K562 (cell line): Measurements from ENCODE around the gene NUP160. TPM values are rescaled to one million over a fixed set of nuclear protein-coding genes. Genes with fewer than 3 reads are reported as not detected.

Source experiments
- EZH2 ChIP-seq: IDR thresholded peaks from 2 replicates; pipeline ENCODE4 v1.6.1; 2012; ENCODE audit warnings: low read depth, mild to moderate bottlenecking, inconsistent platforms, low read length, borderline replicate concordance
- FOXK2 ChIP-seq, 2 experiments: fragments of 450-650 bp; IDR thresholded peaks in 1 of 2; conservative IDR thresholded peaks in 1 of 2; 2 replicates each; pipeline ENCODE4 v1.6.1; 2016; ENCODE audit warnings: low read depth in 2 of 2, mild to moderate bottlenecking in 1 of 2
- L3MBTL2 ChIP-seq: fragments of 450-650 bp; IDR thresholded peaks from 2 replicates; pipeline ENCODE4 v1.6.1; 2016; ENCODE audit warnings: mild to moderate bottlenecking, moderate library complexity
- MYBL2 ChIP-seq, 2 experiments: fragments of 450-650 bp in 1 of 2; sonication (generic) in 1 of 2; formaldehyde crosslinking in 1 of 2; IDR thresholded peaks; 2 replicates each; pipeline versions ENCODE4 v1.6.1 to v1.8.1; 2017 to 2022; ENCODE audit warnings: borderline replicate concordance in 1 of 2, inconsistent platforms in 1 of 2, low read depth in 1 of 2, mild to moderate bottlenecking in 1 of 2, missing genetic modification reagents in 1 of 2, moderate library complexity in 1 of 2
- PHB2 ChIP-seq: fragments of 450-650 bp; IDR thresholded peaks from 2 replicates; pipeline ENCODE4 v1.6.1; 2017; ENCODE audit warnings: low read depth
- PKNOX1 ChIP-seq: fragments of 450-650 bp; IDR thresholded peaks from 2 replicates; pipeline ENCODE4 v1.6.1; 2016
- POLR2H ChIP-seq: IDR thresholded peaks from 2 replicates; pipeline ENCODE4 v1.6.1; 2016; ENCODE audit warnings: missing genetic modification characterization, low read depth, mild to moderate bottlenecking, control low read depth, missing compliant biosample characterization, moderate library complexity
- POLR3G ChIP-seq: IDR thresholded peaks from 2 replicates; pipeline ENCODE4 v1.6.1; 2011; ENCODE audit not compliant: insufficient read length, insufficient replicate concordance; ENCODE audit errors: extremely low read depth
- PURB ChIP-seq: sonication (generic); formaldehyde crosslinking; IDR thresholded peaks from 2 replicates; pipeline ENCODE4 v1.9.0; 2021; ENCODE audit warnings: low read depth, mild to moderate bottlenecking, missing genetic modification reagents
- RAD51 ChIP-seq: fragments of 450-650 bp; IDR thresholded peaks from 2 replicates; pipeline ENCODE4 v1.7.1; 2016; ENCODE audit warnings: low read depth, mild to moderate bottlenecking, borderline replicate concordance
- RERE ChIP-seq: sonication (generic); formaldehyde crosslinking; IDR thresholded peaks from 2 replicates; pipeline ENCODE4 v1.8.0; 2023; ENCODE audit warnings: missing genetic modification reagents, mild to moderate bottlenecking, borderline replicate concordance
- SIN3B ChIP-seq: fragments of 450-650 bp; IDR thresholded peaks from 2 replicates; pipeline ENCODE4 v1.6.1; 2017; ENCODE audit warnings: low read depth, mild to moderate bottlenecking, moderate library complexity
- SOX6 ChIP-seq: fragments of 450-650 bp; IDR thresholded peaks from 2 replicates; pipeline ENCODE4 v1.6.1; 2014; ENCODE audit warnings: mild to moderate bottlenecking
- ZNF184 ChIP-seq: sonication (generic); formaldehyde crosslinking; IDR thresholded peaks from 2 replicates; pipeline ENCODE4 v1.5.0; 2020; ENCODE audit warnings: missing genetic modification reagents
- ZNF197 ChIP-seq: fragments of 200-800 bp; sonication (Bioruptor generic); IDR thresholded peaks from 2 replicates; pipeline ENCODE4 v1.6.1; 2016; ENCODE audit warnings: low read depth, missing genetic modification characterization, missing compliant biosample characterization
- ZNF23 ChIP-seq: fragments of 250-450 bp; sonication (Bioruptor Pico); IDR thresholded peaks from 2 replicates; pipeline ENCODE4 v1.4.0; 2020; ENCODE audit warnings: mild to moderate bottlenecking
- ZNF282 ChIP-seq: sonication (generic); formaldehyde crosslinking; IDR thresholded peaks from 2 replicates; pipeline ENCODE4 v1.8.1; 2023; ENCODE audit warnings: missing genetic modification reagents
- ZNF436 ChIP-seq: fragments of 250-450, 450-650 bp; sonication (Bioruptor Pico); formaldehyde crosslinking; IDR thresholded peaks from 2 replicates; pipeline ENCODE4 v1.7.0; 2020; ENCODE audit warnings: mild to moderate bottlenecking
- ZNF79 ChIP-seq: fragments of 250-450 bp; sonication (Bioruptor Pico); IDR thresholded peaks from 2 replicates; pipeline ENCODE4 v1.4.0; 2020; ENCODE audit warnings: low read depth, mild to moderate bottlenecking, moderate library complexity
- polyA plus RNA-seq, 8 experiments: library from polyadenylated mRNA; depleted of rRNA in 4 of 8; stranded (reverse) in 5 of 8; unstranded in 3 of 8; fragments of >200 nt; fragmentation: Nextera tagmentation in 2 of 8; fragmentation: Illumina TruSeq in 1 of 8; extraction: Ambion mirVana in 2 of 8; extraction: Trizol in 1 of 8; gene quantifications; 2 replicates each; pipeline versions ENCODE4 v1.2.1 to v1.2.3, GENCODE V29; 2011 to 2014; ENCODE audit warnings: inconsistent platforms in 1 of 8, missing spikeins in 1 of 8
- total RNA-seq, 7 experiments: library from RNA; depleted of rRNA in 6 of 7; stranded (reverse); fragments of >200 nt in 6 of 7; fragmentation: Illumina TruSeq in 2 of 7; extraction: Trizol in 2 of 7; gene quantifications; 2 replicates each; pipeline versions ENCODE4 v1.2.1 to v1.2.3, GENCODE V29; 2011 to 2021; ENCODE audit warnings: low replicate concordance in 1 of 7
- TF ChIP-seq, protein P1 (sequence below): fragments of 450-650 bp; IDR thresholded peaks from 2 replicates; pipeline ENCODE4 v1.6.1; 2016; ENCODE audit warnings: borderline replicate concordance

NUP160 gene
- total and polyA plus RNA-seq, 9 of the 15 experiments (the other 6 are each of a cell fraction or from before 2014, with no cell fraction given): 41.5 to 112 (median 65.0) TPM

DNA sequence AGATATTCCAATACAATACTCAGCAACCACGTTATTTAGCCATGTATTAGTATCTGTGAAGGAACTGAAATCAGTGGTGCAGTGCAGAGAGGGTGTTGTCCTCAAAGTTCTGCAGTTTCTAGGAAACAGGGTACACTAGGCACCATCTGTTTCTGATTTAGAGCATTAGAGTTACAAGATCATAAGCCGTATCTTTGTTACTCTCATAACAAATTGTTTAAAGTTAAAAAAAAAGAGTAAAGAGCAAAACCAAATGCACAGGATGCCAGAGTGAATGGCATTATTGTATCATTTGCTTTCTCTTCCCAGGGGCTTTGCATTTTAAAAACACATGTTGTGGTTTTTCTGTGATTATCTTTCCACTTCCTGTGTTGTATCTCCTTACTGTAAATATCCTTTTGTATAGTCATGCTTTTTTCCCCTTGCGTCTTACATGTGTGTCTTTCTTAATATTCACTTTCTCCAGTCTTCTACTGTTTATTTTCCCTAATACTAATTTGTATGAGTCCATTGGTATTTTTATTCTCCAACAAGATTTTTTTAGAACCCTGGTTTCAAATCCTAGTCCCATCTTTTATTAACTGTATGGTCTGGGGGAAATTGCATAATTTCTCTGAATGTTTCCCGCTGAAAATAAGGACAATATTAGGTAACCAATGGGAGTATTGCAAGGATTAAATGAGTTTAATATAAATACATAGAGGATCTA lies 15.2 kb upstream of the NUP160 start (continued):
- TF ChIP-seq RAD51: 0 out of 2 replicates have a peak, but pooled peaks have one; percentile 22
- no peak for TF ChIP-seq MYBL2 (IDR thresholded peaks at IDR 0.05; ENCODE audit: low read depth)
- no peak for TF ChIP-seq MYBL2 (CRISPR knock-in tag; IDR thresholded peaks at IDR 0.05; ENCODE audit: borderline replicate concordance)
- TF ChIP-seq ZNF197 (CRISPR knock-in tag): no peak
- TF ChIP-seq ZNF282 (CRISPR knock-in tag): no peak
- TF ChIP-seq SOX6: peak; percentile 60; the same call in 1 of the 2 replicates
- TF ChIP-seq FOXK2 (conservative IDR thresholded peaks at IDR 0.05 in 1 of 2, IDR thresholded peaks at IDR 0.05 in 1 of 2; ENCODE audit: low read depth in 2 of 2): peak; percentile 76 to 83
- TF ChIP-seq, protein P1, sequence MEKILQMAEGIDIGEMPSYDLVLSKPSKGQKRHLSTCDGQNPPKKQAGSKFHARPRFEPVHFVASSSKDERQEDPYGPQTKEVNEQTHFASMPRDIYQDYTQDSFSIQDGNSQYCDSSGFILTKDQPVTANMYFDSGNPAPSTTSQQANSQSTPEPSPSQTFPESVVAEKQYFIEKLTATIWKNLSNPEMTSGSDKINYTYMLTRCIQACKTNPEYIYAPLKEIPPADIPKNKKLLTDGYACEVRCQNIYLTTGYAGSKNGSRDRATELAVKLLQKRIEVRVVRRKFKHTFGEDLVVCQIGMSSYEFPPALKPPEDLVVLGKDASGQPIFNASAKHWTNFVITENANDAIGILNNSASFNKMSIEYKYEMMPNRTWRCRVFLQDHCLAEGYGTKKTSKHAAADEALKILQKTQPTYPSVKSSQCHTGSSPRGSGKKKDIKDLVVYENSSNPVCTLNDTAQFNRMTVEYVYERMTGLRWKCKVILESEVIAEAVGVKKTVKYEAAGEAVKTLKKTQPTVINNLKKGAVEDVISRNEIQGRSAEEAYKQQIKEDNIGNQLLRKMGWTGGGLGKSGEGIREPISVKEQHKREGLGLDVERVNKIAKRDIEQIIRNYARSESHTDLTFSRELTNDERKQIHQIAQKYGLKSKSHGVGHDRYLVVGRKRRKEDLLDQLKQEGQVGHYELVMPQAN: no peak
- no peak for TF ChIP-seq PHB2
- no peak for TF ChIP-seq EZH2
- TF ChIP-seq PKNOX1: no peak
- TF ChIP-seq POLR2H (tag): peak; percentile 56; the same call in 1 of the 2 replicates
- no peak for TF ChIP-seq ZNF436 (CRISPR knock-in tag)
- TF ChIP-seq POLR3G: no peak
- TF ChIP-seq ZNF184 (CRISPR knock-in tag): no peak
- TF ChIP-seq PURB (CRISPR knock-in tag): no peak
- TF ChIP-seq L3MBTL2: peak; percentile 14; the same call in 1 of the 2 replicates
- TF ChIP-seq SIN3B: no peak
- no peak for TF ChIP-seq RERE (CRISPR knock-in tag)
- no peak for TF ChIP-seq ZNF79
- no peak for TF ChIP-seq ZNF23 (CRISPR knock-in tag)
